HG03095 (cell line): Measurements from ENCODE around the gene SDSL.

Experiments
- ATAC-seq: cut with Tn5 transposase; IDR thresholded peaks from one replicate; pipeline ENCODE4 v1.9.1; 2021; ENCODE audit warnings: moderate library complexity; ENCODE audit not compliant: unreplicated experiment

SDSL gene

DNA sequence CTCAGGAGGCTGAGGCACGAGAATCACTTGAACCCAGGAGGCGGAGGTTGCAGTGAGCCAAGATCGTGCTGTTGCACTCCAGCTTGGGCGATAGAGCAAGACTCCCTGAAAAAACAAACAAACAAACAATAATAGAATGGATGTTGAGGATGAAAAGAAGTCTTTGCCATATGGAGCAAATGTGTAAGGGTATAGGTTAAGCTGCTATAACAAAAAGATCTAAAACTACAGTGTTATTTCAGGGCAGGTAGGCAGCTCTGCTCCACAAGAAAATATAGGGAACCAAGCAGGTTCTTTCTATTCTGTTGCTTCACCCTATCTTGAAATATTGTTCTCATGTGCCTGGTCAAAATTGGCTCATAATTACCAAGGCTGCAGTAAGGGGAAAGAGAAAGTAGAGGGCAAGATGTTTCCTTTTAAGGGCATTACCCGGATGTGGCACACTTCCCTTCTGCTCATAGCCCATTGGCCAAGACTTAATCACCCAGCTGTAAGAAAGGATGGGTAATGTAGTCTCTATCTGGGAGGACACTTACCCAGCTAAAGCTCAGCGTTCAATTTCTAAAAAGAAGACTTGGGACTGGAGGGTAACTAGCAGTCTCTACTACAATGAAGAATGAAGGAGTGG is 23.5 kb downstream of the SDSL start:
- no peak for ATAC-seq

DNA sequence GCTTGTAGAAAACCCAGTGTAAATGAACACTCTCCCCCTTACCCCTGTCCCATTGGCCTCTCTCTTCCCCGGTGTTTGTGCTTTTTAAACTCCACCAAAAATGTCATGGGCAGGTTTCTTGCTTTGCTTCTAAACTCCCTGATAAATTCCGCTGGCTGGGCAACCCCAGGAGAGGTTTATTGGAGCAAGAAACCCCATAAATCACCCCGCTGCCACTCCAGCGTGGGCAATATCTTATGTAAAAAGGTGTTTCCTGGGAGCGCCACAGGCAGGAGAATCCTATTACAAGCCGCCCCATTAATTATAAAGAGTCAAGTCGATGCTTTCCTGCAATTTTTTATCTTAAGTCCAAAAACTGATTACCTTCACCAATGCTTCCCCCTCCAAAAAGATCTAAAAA is 26.7 kb downstream of the SDSL start:
- no peak for ATAC-seq

DNA sequence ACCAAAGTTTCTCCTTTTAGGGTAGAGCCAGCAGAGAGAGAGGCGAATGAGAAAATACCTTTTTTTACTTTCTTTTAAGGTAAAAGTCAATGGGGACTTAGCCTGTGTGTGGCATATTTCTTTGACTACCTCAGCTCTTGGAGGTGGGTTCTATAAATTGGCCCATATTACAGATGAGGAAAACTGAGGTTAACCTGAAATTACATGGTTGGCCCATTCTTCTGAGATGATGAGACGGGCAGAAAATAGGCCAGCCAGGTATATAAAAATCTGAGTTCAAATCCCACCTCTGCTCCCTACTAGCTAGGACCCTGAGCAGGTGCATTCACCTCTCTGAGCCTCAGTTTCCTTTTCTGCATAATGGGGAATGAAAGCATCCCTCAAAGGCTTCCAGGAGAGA is 27.1 kb downstream of the SDSL start:
- no peak for ATAC-seq

DNA sequence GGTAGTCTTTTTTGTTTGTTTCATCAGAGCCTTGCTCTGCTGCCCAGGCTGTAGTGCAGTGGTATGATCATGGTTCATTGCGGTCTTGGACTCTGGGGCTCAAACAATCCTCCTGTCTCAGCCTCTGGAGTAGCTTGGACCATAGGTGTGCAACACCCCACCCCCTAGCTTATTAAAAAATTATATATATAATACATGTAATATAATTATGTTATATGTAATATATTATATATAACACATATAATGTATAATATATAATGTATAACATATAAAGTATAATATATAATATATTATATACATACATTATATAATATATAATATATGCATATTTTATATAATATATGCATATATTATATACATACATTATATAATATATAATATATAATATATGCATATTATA is 27.7 kb downstream of the SDSL start:
- no peak for ATAC-seq

DNA sequence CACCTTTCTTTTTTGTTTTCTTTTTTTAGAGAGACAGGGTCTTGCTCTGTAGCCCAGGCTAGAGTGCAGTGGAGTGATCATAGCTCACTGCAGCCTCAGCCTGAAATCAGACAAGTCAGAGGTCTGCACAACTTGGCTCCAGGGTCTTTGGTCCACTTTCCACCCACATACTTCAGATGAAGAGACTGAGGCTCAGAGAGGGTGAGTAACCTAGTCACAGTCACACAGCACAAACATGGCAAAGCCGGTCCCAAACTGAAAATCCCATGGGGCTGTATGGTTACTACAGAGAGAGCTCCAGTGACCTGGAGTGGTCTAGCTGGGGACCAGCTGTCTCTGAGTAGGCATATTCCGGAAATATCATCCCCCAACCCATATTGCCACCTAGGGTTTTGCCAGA is 30.3 kb downstream of the SDSL start:
- ATAC-seq: no peak

DNA sequence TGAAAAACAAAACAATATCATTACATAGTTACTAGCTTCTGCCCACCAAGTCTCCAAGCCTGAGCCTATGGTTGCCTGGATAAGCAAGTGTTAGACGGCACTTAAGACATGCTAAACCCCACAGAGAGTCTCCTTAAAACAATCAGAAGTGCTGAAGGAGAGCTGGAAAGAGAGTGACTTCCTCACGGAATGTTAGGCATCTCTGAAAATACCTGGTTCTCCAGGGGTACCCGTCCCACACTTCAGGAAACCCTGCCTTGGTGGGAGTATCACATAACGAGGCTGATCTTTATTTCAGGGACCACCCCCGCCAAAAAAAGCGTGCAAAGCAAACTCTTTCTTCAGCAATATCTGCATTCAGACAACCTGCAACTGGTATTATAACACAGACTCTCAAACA is 31.1 kb downstream of the SDSL start:
- ATAC-seq: no peak

DNA sequence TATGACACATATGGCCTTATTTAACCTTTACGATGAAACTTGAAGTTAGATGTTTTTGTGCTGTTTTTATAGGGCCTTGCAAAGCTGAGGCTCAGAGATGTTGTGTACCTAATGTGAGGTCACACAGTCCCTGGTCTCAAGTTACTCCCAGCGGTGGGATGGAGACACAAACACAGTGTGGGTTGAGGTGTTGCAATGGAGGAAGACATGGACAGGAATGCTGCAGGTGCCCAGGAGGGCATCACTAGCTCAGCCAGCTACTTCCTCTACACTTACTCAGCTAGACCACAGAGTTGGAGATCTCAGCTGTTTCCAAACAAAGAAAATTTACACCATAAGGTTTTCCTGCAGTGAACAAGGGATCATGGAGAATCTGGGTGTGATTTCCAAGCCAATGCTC is 34.0 kb downstream of the SDSL start:
- ATAC-seq: no peak

DNA sequence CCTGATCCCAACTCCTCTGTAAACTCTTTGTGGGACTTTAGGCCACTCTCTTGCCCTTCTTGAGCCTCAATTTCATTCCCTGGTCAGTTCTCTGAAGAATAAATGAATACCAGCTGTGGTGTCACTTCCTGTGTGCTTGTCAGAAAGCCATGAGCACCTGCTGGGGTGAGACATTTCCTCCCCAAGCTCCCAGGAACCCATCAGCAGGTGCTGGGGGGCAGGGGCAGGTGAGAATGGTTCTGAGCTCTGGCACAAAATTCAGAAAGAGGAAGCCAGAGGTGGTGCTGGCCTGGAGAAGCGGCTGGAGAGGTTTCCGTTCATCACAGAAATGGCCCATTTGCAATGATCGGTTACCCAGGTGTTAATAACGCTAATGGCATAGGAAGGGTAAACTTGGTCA is 34.6 kb downstream of the SDSL start:
- no peak for ATAC-seq

DNA sequence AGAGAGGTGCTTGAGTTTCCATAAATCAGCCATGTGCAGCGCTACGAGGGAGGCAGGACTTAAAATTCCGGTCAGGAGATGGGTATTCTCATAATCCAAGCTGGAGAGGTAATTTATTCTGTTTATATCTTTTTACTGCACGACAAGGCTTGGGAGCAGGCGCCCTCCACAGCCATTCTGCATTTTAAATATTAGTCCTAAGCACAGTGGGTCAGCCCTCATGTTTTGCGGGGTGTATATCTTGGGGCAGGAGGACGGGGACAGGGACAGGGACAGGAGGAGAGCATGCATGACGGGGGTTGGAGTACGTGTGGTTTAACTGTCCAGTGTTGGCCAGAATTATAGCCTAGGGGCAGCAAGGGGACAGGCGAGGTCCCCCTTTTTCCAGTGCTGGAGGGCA is 35.0 kb downstream of the SDSL start:
- no peak for ATAC-seq

DNA sequence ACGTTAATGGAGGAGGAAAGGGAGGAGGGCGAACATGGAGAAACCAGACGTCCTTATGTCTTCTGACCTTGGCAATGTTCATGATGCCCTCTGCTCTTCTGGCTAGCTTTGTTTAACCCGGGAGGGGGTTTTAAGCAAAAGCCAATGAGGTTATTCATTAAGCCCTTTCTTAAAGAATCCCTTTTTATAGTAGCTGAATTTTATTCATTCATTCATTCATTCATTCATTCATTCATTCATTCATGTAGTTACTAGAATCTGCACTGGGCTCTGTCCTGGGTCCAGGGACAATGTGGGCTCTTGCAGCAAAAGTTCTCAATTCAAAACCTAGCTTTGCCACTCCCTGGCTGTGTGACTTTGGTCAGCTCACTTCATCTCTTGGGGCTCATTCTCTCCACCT is 35.5 kb downstream of the SDSL start:
- no peak for ATAC-seq

DNA sequence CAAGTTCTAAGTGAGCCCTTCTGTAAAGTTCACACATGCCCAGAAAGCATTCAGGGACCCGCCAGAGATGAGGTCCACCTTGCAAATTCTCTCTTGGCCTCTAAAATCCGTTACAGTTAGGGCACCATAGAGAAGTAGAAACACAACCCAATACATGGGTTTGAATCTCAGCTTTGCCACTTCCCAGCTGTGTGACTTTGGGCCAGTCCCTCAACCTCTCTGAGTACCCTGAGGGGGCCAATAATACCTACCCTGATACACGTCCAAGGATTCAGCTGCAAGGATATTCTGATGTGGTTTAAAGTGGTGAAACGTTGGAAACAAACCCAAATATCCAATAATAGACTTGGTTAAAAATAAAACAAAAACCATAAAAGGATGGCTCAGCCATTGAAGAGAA is 37.8 kb downstream of the SDSL start:
- ATAC-seq: no peak

DNA sequence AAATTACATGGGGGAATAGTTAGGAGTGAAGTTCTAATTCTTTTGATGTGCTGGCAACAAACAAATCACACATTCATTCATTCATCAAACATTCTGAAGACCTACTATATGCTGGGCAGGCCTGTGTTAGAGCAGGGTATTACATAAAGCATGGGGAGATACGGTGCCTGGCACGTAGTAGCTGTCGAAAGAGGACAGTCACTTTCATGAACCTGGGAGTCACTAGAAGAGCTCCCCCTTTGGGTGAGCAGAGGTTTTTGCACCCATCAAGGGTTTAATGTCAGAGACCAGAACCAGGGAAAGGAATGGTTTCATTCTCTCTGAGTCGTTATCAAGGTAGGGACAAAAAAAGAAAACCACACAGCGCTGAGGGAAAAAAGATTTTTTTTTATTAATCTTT is 39.5 kb downstream of the SDSL start:
- ATAC-seq: no peak

DNA sequence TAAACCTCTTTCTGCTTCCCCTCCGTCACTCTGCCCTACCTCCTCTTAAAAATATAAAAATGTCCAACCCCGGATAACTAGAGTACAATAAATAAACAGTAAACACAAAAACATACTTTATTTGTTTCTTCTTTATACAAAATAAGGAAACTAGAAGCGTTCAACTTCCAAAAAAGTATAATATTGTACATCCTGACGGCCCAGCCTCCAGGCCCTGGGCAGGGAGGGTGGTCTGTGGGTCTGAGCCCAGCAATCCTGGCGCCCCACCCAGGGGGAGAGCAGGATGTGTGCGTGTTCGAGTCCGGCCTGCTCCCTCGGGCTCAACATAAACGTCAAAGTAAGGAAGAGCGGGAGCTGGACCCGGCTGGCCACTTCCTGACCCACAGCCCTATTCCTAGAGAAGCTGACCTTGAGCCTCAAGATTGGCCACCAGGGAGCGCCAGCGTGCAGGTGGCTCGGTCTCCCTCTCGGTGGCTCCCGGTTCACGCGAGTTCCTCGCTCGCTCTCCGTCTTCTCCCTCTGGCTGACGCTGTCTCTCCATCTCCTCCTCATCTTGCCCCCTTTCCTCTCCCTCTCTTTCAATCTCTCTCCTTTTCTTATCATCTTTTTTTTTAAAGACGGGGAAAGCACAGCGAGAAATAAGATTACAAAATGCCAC is 40.1 kb downstream of the SDSL start:
- no peak for ATAC-seq

DNA sequence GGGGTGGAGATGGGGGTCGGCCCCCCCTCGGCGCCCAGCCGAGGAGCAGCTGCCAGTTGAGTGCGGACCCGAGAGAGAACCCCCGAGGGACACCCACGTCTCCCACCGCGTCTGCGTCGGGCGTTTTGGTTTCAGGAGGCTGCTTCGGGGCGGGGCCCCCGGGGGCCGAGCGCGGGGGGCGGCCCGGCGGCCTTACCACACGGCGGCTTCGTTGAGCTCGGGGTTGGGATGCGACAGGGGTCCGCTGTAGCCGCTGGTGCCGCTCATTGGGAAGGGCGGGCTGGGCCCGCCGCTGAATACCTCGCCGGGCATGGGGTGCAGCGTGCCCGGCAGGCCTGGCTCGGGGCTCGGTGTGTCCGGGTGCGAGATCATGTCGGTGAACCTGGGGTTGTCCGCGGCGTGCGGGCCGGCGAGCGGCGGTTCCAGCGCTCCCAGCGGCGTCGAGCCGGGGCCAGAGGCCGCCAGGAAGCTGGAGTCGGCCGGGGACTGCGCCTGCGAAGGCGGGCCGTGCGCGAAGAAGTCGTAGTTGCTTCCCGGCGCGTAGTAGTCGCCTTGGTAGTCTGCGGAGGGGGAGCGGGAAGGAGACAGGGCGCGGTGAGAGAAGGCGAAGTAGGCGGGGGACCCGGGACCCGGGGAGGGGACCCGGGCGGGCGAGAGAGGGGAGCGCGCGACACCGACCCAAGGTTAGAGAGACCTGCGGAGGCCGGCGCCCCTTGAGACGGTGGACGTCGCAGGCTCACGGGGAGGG is 41.0 kb downstream of the SDSL start:
- ATAC-seq: no peak

DNA sequence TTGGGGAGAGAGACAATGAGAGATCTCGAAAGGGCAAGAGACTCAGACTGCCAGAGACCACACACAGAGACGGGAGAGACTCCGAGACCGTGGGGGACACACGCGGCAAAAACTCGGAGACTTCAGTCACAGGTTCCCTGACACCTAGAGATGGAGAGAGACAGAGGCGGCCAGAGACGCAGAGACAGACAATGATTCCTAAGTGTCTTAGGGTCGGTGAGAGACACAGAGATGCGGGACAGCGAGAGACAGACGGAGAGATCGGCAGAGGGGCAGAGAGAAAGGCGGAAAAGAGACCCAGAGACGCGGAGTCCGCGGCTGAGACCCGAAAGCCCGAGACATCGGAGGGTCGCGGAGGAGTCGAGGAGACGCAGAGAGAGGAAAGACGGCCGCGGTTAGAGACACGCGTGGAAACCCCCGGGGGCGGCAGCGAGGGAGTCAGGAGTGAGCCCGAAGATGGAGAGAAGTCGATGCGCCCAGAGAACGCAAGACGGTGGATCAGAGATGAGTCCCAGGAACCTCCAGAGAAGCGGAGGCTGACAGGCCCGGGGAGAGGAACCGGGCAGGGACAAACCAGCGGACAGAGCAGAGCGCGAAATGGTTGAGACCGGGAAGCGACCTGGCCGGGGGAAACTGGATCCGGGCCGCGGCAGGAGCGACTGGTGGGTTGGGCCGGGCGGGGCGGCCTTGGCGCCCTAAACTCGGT is 41.7 kb downstream of the SDSL start:
- ATAC-seq: no peak

DNA sequence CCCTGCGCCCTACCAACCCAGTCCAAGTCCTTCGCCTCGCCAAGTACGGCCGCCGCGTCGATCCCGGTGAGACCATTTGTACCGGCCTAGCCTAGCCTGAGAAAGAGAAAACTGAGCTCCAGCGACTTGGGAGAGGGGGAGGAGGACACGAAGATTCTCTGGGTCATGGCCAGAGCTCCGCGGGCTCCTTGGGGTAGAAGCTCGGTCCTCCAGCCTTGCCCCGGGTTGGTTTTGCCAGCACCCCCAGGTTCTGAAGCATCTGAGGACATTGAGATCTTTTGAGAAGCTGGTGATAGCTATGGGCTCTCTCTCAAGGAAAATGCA is 42.2 kb downstream of the SDSL start:
- ATAC-seq: no peak

DNA sequence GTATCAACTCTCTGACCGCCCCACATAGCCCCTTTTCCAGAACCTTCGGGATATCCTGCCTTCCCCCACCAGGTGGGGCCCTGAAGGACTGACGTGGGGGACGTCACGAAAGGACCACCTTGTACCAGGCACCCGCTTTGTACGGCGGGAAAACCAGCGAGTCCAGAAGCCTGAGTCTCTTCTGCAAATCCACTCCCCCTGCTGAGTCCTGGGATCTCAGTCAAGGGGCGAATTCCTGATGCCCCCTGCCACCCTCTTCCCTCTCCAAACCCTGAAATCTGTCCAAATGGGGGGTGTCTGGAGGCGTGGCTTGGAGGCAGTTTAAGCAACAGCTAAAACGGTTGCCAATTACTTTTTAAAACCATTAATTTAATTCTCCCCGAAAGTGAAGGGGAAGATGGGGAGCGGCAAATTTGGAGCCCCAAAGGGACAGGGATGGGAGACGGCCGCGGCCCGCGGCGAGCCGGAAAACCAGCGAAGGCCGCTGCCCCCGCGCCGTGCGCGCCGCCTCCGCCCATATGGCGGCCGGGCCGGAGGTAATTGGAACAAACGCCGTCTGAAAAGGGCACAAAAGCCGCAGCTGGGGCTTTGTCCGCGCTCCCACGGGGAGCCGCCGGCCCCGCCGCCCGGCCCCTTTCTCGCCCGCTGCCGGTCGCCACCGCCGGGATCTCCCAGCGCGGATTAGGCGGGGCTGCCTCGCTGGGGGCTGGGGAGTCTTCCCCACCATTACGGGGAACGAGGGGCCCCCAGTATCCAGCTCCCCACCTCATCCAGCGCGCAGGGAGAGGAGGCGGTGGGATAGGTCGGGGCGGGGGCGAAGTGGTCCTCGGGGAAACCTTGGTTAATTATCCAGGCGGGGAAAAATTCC is 42.9 kb downstream of the SDSL start:
- ATAC-seq: no peak

DNA sequence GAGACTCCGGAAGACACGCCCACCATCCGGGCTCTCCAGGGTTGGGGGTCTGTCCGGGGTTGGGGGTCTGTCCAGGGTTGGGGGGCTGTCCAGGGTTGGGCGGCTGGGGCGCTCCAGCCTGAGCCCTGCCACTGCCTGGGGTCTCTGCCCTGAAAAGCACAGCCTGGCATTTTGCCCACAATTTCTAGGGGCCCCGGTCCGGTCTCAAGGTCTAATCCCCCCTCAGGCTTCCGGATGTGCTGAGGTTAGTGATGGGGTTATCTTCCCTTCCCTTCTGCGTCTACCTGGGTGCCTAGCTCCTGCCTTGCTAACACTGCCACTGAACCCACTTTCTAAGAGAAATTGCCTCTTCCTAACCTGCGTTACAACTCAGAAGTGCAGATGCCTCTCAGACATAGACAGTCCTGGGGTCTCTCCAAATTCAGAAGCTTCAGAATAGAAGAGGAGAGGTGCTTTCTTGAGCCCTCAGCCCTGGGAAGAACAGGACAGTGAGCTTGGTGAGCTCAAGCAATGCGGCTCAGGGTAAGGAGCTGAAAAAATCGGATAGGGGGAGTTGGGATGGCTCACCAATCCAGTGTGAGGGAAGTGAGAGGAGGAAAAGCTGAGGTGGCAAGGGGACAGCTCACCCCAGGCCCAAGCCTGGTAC is 43.8 kb downstream of the SDSL start:
- no peak for ATAC-seq

DNA sequence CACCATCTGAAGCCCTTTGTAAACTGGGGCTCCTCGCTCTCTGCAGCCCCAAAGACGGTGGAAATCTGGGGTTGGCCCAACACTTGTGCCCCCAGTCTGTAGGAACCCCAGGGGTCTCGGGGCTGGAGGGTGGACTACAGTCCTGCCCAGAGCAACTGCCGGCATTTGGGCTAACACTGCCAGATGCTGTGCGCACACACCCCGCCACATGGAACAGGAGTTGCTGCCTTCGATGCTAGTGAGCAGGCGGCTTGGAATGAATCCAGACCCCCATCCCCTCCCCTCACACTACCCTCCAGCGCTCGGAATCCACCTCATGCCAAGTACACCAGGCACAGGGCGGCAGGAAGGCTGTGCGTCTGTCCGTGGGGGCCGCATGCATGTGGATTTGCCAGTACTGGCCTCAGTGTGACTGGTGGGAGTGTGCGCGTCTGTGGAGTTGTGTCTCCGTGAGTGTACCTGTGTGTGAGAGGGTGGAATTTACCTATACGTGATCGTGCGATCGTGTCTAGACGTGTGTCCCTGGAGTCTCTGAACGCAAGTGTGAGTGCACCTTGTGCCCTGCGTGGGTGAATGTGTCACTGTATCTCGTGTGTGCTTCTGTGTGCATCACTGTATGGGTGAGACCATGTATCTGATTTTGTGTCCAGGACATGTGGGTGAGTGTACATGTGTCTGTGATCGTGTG is 44.4 kb downstream of the SDSL start:
- no peak for ATAC-seq

DNA sequence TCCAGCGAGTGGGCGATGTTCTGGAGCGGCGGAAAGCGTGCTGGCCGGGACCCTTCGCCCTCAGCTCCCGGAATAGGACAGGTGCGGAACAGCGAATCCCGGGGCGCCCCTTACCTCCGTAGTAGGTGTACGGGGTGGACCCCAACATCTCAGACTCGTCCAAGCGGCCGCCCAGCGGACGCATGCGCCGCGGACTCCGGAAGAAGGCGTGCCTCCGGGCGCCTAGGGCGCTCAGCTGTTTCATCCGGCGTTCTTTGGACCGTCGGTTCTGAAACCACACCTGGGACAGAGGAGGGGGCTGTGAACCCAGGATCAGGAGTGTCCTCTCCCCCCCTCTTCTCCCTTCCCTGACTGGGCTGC is 44.9 kb downstream of the SDSL start:
- ATAC-seq: no peak
